SU-DHL-6 (cell line): ENCODE data around the gene GABRB1.

ENCODE experiments used
- H2AFZ ChIP-seq: fragments of 200-600 bp; sonication (generic); 2 replicates; pipeline ENCODE4 v1.6.1; 2014; ENCODE audit warnings: low read depth, mild to moderate bottlenecking, moderate library complexity, mixed read lengths, antibody characterized with exemption, low read length; ENCODE audit not compliant: severe bottlenecking
- H3F3A ChIP-seq: fragments of 200-600 bp; shearing (Covaris generic); 2 replicates; pipeline ENCODE4 v1.6.0; 2016; ENCODE audit warnings: antibody characterized with exemption, mild to moderate bottlenecking; ENCODE audit not compliant: insufficient read depth
- H3K27ac ChIP-seq: fragments of 200-600 bp; sonication (generic); 2 replicates; pipeline ENCODE4 v1.5.1; 2016; ENCODE audit warnings: low read depth, mild to moderate bottlenecking, low read length, moderate library complexity, mixed read lengths
- H3K27me3 ChIP-seq: fragments of 200-600 bp; sonication (generic), shearing (Covaris generic); 2 replicates; pipeline ENCODE4 v1.6.0; 2014; ENCODE audit warnings: mild to moderate bottlenecking, low read length
- H3K36me3 ChIP-seq: fragments of 200-600 bp; sonication (generic); 2 replicates; pipeline ENCODE4 v1.6.1; 2014; ENCODE audit warnings: mild to moderate bottlenecking, low read length, mixed read lengths
- H3K4me2 ChIP-seq: fragments of 300-600, 200-600 bp; shearing (Covaris generic), sonication (generic); 2 replicates; pipeline ENCODE4 v1.6.0; 2014; ENCODE audit warnings: low read length, low read depth, mild to moderate bottlenecking; ENCODE audit not compliant: poor library complexity, severe bottlenecking
- H3K4me3 ChIP-seq: fragments of 200-600 bp; sonication (generic); 2 replicates; pipeline ENCODE4 v1.5.1; 2014; ENCODE audit warnings: antibody characterized with exemption, low read length, mild to moderate bottlenecking, mixed read lengths; ENCODE audit not compliant: insufficient read depth, poor library complexity, severe bottlenecking
- H3K79me2 ChIP-seq: fragments of 200-600 bp; sonication (generic); 2 replicates; pipeline ENCODE4 v1.6.1; 2014; ENCODE audit warnings: mild to moderate bottlenecking, low read length, moderate library complexity; ENCODE audit not compliant: insufficient read depth
- H3K9ac ChIP-seq: fragments of 200-600 bp; sonication (generic); 2 replicates; pipeline ENCODE4 v1.7.0; 2014; ENCODE audit warnings: mild to moderate bottlenecking, low read length
- H3K9me2 ChIP-seq: fragments of 200-600 bp; sonication (generic); replicated peaks from 2 replicates; pipeline ENCODE4 v1.6.1; 2014; ENCODE audit warnings: low read length; ENCODE audit not compliant: insufficient read depth
- H3K9me3 ChIP-seq: fragments of 200-600 bp; sonication (generic); 2 replicates; pipeline ENCODE4 v1.6.1; 2014; ENCODE audit warnings: low read length, mixed read lengths; ENCODE audit not compliant: insufficient read depth
- H4K20me1 ChIP-seq: fragments of 200-600 bp; sonication (generic); 2 replicates; pipeline ENCODE4 v1.6.1; 2014; ENCODE audit warnings: low read depth, mild to moderate bottlenecking, antibody characterized with exemption, low read length, moderate library complexity, mixed read lengths
- CTCF ChIP-seq: fragments of 200-600 bp; sonication (generic); IDR thresholded peaks from one replicate; pipeline ENCODE4 v1.5.1; 2017; ENCODE audit warnings: antibody characterized with exemption, mild to moderate bottlenecking, low read length, moderate library complexity; ENCODE audit not compliant: insufficient read depth, poor library complexity, severe bottlenecking
- EZH2phosphoT487 ChIP-seq: fragments of 200-600 bp; sonication (generic), shearing (Covaris generic); conservative IDR thresholded peaks from 2 replicates; pipeline ENCODE4 v1.6.1; 2018; ENCODE audit warnings: mild to moderate bottlenecking, antibody characterized with exemption, low read length, moderate library complexity, mixed read lengths

GABRB1 gene

GRCh38 chr4:47084795-47085194 lies 53.4 kb downstream of the GABRB1 start:
- no peak for TF ChIP-seq EZH2phosphoT487
- no peak for TF ChIP-seq CTCF
- H4K20me1 ChIP-seq = no peaks in the 10 kb centered on the region
- H3K4me3 ChIP-seq = no peak overlapping the region
- H3K36me3 ChIP-seq = no peaks in the 10 kb centered on the region
- no peaks in the 10 kb centered on the region for H3F3A ChIP-seq
- H3K27me3 ChIP-seq = no peaks in the 10 kb centered on the region
- no peaks in the 10 kb centered on the region for H3K9me2 ChIP-seq
- H3K9me3 ChIP-seq = no peaks in the 10 kb centered on the region
- no peak overlapping the region for H3K9ac ChIP-seq
- H3K79me2 ChIP-seq = no peaks in the 10 kb centered on the region
- no peak overlapping the region for H2AFZ ChIP-seq
- no peak overlapping the region for H3K27ac ChIP-seq
- no peak overlapping the region for H3K4me2 ChIP-seq

GRCh38 chr4:47088298-47088697 lies 56.9 kb downstream of the GABRB1 start:
- H3K9me2 ChIP-seq = no peaks in the 10 kb centered on the region
- H4K20me1 ChIP-seq = no peaks in the 10 kb centered on the region
- no peaks in the 10 kb centered on the region for H3K27me3 ChIP-seq
- H3K9ac ChIP-seq = no peak overlapping the region
- TF ChIP-seq EZH2phosphoT487 (no peak), CTCF (no peak)
- no peak overlapping the region for H3K4me3 ChIP-seq
- no peak overlapping the region for H3K27ac ChIP-seq
- H3K79me2 ChIP-seq = no peaks in the 10 kb centered on the region
- no peak overlapping the region for H2AFZ ChIP-seq
- no peak overlapping the region for H3K4me2 ChIP-seq
- H3F3A ChIP-seq = no peaks in the 10 kb centered on the region
- no peaks in the 10 kb centered on the region for H3K36me3 ChIP-seq
- no peaks in the 10 kb centered on the region for H3K9me3 ChIP-seq

- Histone ChIP-seq H4K20me1 (no peaks in the 10 kb centered on the region), H3K4me3 (no peak overlapping the region), H3K9ac (no peak overlapping the region), H3K9me2 (no peaks in the 10 kb centered on the region), H3F3A (no peaks in the 10 kb centered on the region), H3K27ac (no peak overlapping the region), H3K9me3 (no peaks in the 10 kb centered on the region), H3K79me2 (no peaks in the 10 kb centered on the region), H3K36me3 (no peaks in the 10 kb centered on the region), H3K27me3 (no peaks in the 10 kb centered on the region), H2AFZ (no peak overlapping the region), H3K4me2 (no peak overlapping the region)
- no peak for TF ChIP-seq CTCF
- no peak for TF ChIP-seq EZH2phosphoT487
Observed at GRCh38 chr4:47095884-47096283, 64.5 kb downstream of the GABRB1 start.
